Measurements from ENCODE around the gene MCF2L.

The MCF2L gene

GRCh38 chr13:112995395-112996191, 26.6 kb downstream of the MCF2L start:
- ChIA-PET POLR2A (no interaction called here), CTCF (no interaction called here)
- no peak overlapping the region for H3K4me3 ChIP-seq (ENCODE audit: low read depth, low read length)
- TF ChIP-seq, protein P1, sequence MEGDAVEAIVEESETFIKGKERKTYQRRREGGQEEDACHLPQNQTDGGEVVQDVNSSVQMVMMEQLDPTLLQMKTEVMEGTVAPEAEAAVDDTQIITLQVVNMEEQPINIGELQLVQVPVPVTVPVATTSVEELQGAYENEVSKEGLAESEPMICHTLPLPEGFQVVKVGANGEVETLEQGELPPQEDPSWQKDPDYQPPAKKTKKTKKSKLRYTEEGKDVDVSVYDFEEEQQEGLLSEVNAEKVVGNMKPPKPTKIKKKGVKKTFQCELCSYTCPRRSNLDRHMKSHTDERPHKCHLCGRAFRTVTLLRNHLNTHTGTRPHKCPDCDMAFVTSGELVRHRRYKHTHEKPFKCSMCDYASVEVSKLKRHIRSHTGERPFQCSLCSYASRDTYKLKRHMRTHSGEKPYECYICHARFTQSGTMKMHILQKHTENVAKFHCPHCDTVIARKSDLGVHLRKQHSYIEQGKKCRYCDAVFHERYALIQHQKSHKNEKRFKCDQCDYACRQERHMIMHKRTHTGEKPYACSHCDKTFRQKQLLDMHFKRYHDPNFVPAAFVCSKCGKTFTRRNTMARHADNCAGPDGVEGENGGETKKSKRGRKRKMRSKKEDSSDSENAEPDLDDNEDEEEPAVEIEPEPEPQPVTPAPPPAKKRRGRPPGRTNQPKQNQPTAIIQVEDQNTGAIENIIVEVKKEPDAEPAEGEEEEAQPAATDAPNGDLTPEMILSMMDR (IDR thresholded peaks at IDR 0.05; ENCODE audit: insufficient read depth, low read length, missing control alignments) = no peak
- no peak for DNase-seq (ENCODE audit: low read depth, low spot score)

DNA sequence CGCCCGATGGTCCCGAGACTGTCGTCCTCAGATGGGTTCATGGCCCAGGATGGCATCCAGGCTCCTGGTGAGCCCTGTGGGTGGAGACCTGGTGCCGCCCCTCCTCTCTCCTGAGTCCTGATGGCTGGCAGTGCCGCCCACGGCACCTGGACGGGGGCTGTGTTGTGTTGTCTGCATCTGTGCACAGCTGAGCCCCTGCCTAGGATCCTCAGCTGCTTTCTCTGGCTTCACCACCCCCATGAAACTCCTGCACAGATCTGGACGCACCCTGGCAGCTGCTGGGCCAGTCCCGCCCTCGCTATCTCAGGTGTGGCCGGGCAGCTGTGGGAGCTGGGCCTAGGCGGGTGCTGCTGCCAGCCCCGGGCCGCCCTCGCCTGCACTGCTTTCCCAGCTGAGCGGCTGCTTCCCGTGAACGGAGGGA, 27.7 kb downstream of the MCF2L start:
- TF ChIP-seq, protein P1 (IDR thresholded peaks at IDR 0.05; ENCODE audit: insufficient read depth, low read length, missing control alignments) = no peak
- DNase-seq (ENCODE audit: low read depth, low spot score) = no peak
- no peak overlapping the region for H3K4me3 ChIP-seq (ENCODE audit: low read depth, low read length)
- ChIA-PET CTCF (no interaction called here), POLR2A (no interaction called here)

DNA sequence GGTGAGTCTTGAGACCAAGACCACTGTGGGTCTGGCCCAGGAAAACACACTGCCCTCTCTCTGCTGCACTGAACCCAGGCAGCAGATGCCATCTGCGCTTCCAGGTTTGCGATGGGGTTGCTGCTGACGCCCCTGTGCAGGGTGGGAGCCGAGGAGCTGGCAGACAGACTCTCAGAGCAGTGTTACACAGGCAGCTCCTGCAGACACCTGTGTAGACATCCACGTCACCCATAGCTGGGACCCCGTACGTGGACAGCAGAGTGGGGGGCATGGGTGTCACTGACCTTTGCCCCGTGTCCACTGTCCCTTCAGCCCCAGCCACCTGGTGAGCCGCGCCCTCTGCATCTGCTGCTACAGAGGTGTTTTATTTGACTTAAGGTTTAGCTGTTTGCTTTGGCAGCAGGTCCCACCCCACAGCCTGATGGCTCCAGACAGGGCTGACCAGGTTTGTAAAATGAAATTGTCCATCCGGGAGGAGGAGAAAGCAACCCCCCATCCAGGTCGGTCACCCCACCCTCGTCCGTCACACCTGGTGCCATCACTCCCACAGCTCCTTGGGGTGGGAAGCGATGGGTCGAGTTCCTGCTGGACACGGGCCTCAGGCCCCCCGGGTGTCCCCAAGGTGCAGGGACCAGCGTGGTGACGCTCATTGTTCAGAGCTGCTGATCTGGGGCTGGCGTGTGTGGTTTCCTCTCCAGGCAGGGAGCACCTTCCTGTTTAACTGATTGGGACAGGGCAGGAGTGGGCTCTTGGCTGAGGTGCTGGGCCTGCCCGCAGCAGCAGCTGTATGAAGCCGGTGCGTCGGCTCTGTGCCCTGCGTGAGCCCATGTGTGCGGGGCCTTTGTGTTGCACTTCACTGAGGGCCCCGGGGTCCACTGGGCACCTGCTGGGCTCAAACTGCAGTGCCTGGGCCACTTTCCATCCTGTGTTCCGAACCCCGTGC, 28.4 kb downstream of the MCF2L start:
- H3K4me3 ChIP-seq (ENCODE audit: low read depth, low read length) = no peak overlapping the region
- POLR2A ChIA-PET = no interaction called here
- no peak for DNase-seq (ENCODE audit: low read depth, low spot score)
- TF ChIP-seq, protein P1 (IDR thresholded peaks at IDR 0.05; ENCODE audit: insufficient read depth, low read length, missing control alignments) = no peak
- CTCF ChIA-PET = interaction anchor here (1.0 kb wide), 1 partner anchor 10 kb away, joined by 3 read pairs; no protein-coding TSS in a partner anchor

GRCh38 chr13:112998521-112999280, 29.7 kb downstream of the MCF2L start:
- H3K4me3 ChIP-seq (ENCODE audit: low read depth, low read length) = no peak overlapping the region
- DNase-seq (ENCODE audit: low read depth, low spot score) = no peak
- POLR2A ChIA-PET = no interaction called here
- TF ChIP-seq, protein P1 (IDR thresholded peaks at IDR 0.05; ENCODE audit: insufficient read depth, low read length, missing control alignments) = no peak
- CTCF ChIA-PET = interaction anchor here (1.0 kb wide), 1 partner anchor 9 kb away, joined by 3 read pairs; no protein-coding TSS in a partner anchor

DNA sequence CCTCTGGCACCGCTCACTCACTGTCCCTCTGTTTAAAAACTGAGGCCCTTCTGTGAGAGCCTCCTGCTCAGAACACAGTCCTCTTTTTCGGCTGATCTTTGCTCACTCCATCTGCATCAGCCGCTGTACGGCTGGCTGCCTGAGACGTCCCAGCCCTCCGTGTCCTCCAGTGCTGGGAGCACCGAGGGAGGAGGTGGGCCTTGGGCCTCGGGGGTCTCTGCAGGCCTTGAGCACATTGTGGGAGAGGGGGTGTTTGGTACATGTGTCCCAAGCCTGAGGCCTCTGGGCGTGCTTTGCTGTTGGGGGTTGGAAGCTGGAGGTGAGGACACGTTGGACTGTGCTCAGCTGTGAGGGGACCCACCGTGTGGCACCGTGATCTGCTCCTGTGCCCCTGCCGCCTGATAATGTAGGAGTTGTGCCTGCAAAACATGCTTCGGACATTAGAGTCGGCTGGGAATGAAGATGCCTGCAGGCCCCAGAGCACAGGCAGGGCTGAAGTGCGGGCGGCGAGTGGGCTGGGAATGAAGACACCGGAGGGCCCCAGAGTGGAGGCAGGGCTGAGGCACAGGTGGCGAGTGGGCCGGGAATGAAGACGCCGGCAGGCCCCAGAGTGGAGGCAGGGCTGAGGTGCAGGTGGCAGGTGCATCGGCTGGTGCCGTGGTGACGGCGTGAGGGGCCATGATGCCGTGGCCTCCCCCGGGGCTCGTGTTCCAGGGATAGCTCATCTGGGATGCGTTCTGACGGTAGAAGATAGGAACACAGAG, 30.6 kb downstream of the MCF2L start:
- TF ChIP-seq, protein P1 (IDR thresholded peaks at IDR 0.05; ENCODE audit: insufficient read depth, low read length, missing control alignments) = no peak
- ChIA-PET POLR2A (no interaction called here), CTCF (no interaction called here)
- H3K4me3 ChIP-seq (ENCODE audit: low read depth, low read length) = no peak overlapping the region
- no peak for DNase-seq (ENCODE audit: low read depth, low spot score)
